HG02610 (cell line): ENCODE results near the gene MLYCD.

Experiments
- ATAC-seq: cut with Tn5 transposase; IDR thresholded peaks from one replicate; pipeline ENCODE4 v1.9.1; 2021; ENCODE audit warnings: mild to moderate bottlenecking, moderate library complexity; ENCODE audit not compliant: unreplicated experiment

The MLYCD gene

DNA sequence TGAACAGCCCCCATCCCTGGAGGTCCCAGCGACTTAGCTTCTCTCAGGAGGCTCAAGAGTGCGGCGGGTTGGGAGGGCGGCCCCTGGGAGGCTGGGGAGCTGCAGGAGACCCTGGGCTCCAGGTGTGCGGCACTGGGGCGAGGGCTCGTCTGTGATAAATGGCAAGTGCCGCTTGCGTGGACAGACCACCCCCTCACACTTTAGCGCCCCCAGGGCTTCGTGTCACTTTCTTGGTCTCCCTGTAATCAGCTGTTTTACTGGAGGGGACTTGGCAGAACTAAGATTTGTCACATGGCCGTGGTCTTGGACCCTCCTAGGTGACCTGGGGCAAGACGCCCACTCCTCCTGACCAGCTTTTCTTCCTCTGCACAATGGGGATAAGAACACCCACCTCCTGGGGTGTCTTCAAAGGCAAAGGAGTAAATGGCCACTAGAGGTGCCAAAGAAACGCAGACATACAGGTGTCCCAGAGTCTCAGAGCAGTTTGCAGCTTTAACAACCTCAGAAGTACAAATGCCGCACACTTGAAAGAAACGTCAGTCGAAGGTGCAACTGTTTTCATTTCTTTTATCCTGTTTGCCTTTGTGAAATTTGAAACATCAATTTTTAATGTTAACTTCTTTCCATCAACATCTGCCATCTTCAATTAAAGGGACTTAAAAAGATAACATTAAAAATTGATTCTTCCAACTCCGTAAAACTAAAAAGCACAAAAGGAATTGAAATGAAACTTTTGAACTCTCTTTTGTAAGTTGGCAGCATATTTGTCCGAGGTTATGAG is 55.1 kb downstream of the MLYCD start:
- ATAC-seq, result no peak

DNA sequence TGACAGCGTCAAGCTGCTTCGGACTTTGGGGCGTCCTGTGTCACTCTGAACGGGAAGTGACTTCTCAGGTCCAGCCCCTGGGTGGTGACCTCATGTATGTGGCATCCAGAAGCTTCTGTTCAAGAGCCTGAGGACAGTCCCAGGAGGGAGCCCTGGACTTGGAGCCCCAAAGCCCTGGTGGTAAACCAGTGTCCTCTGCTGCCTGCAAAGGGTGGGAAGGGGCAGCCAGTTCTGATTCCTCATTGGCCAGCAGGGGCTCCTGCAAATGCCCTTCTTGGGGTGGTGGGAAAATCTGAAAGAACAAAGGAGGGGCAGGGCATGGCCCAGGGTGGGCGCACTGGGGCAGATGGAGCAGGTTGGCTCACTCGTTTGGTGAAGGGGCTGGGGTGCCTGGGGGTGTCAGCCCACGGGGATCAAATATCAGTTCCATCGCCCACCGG is 55.7 kb downstream of the MLYCD start:
- ATAC-seq, result no peak

DNA sequence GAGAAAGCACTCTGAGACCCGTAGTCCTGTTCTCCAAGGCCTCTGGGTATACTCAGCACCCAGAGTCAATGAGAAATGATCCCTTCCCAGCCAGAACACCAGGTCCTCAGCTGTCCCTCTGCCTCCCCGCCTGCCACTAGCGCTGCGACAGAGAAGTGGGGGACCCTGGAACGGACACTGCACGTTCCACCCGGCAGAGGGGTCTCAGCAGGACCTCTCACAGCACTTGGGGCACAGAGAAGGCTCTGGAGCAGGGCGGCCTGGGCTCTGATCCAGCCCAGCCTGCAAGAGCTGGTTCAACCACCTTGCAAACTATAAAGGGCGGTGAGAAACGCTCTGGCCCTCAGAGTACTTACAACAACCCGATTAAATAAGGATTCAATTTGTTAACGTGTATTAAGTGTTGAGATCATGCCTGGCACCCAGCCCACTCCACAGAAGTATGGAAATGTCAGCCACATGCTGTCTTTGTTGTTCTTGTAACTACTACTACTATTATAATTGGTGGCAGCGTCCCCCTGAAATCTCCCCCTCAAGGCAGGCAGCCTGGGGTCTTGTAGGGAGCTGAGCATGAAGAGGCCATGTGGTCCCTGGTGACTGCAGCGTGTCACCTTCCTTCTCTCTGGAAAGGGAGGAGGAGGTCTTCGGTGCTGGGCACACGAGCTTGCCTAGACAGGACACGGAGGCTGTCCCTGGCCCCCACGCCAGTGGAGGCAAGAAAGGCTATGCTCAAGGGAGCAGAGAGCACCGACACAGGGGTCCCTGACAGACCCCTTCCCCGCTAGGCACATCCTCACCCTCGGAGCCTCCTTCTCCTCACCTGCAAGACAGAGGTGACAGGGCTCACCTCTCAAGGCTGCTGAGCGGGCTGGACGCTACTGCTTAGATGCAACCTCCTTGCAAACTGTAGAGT is 56.6 kb downstream of the MLYCD start:
- no peak for ATAC-seq

GRCh38 chr16:83956336-83957289 is 57.7 kb downstream of the MLYCD start:
- no peak for ATAC-seq

DNA sequence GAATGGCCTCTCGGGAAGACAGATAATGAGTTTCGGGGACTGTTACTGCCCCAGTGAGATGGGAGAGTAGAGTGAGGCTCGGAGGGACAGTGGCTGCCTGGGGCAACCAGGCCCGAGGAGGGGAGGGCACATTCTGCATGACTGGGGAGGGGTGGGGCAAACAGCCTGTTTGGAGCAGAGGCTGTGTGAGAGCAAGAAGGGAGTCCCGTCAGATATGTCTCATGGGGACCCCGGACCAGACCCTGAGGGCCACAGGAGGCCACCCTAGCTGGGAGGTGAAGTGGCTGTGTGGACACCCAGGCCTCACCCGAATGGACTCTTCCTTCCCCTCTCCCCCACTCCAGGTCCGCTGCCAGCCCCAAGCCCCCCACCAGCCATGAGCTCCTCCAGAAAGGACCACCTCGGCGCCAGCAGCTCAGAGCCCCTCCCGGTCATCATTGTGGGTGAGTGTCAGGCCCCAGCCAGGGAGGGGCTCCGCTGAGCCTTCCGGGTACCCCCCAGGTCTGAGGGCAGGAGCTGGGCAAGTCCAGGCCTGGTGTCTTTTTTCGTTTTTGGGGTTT is 58.5 kb downstream of the MLYCD start:
- ATAC-seq, result no peak

DNA sequence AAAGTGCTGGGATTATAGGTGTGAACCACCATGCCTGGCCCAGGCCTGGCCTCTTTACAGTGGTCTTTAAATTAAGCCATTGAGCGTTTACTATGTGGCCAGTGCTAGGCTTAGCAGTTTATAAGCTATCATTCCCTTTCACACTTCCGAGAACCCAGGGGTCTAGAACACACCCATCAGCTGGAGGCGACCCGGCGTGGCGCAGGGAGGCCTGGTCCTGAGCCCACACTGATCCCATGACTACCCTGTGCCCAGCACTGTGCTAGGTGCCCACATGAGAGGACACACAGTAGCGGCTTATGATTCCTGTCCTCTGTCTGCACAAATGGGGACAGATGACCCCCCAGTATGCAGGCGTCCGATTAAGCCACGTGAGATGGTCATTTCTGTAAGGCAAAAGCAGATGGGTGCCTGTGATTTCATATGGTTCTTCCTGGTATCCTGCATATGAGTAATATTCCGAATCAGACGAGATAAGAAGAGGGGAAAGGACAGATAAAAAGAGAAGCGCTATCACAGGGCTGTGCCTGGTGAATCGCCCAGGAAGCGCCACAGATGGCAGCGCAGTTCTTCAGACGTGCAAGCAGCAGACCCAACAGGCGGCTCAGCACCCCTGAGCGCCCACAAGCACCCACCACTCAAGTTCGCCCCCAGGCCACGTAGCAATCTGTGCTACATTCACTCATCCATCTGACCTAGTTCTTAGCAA is 59.4 kb downstream of the MLYCD start:
- ATAC-seq, result no peak

DNA sequence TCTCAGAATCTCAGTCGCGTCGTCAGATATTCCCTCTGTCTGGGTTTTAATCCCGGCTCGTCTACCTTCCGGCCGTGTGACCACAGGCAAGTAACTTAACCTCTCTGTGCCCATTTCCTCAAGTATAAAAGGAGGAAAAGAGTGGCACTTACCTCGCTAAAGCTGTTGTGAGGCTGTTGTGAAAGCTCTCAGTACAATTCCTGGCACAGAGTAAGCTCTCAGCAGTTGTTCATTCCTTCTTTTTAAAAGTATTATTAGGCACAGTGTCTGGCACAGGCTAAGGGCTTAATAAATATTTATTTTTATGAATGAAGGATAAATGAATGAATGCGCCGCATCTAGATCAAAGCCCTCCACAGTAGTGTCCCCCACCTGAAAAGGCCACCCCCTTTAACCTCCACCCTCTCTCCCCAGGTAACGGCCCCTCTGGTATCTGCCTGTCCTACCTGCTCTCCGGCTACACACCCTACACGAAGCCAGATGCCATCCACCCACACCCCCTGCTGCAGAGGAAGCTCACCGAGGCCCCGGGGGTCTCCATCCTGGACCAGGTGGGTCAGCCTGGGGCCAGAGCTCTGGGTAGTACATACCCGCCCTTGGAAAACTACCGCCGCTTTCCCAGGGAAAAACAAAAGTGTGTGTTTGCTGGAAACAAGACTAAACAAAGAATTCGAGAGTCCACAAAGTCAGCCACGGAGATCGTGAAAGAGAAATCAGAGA is 60.1 kb downstream of the MLYCD start:
- no peak for ATAC-seq

- ATAC-seq, result no peak
Measured at GRCh38 chr16:83959656-83960434, 60.9 kb downstream of the MLYCD start.

- no peak for ATAC-seq
Measured at GRCh38 chr16:83960521-83961249, 61.8 kb downstream of the MLYCD start.

GRCh38 chr16:83961591-83961990 is 62.7 kb downstream of the MLYCD start:
- no peak for ATAC-seq

DNA sequence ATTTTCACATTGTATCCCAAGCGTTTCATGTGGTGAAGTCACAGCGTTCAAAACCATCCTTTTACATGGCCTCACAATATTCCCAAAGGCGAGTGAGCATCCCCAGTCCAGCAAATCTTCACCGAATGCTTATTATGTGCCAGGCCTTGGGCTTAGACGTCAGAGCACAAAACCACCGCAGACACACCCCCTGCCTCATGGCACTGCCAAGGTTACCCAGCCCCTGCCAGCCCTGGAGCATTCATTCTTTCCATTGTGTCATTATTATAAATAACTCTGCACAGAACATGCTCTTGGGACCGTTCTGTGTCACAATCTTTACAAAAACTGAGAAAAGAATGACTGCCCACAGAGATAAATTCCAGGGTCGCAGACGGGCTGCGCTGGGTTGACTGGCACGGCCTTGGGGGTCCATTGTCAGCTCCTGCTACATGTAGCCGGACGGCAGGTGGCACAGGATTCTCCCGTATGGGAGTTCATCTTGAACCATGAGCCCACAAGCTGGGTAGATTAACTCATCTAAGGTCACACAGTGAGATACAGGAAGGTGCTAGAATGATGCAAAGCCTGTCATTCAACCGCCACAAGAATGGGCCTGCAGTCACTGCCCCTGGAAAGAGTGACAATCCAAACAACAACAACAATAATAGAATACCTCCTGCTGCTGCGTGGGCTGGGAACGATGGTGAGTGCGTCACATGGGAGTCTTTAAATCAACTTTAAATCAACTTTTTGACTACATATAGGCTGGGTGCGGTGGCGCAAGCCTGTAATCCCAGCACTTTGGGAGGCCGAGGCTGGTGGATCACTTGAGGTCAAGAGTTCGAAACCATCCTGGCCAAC is 64.6 kb downstream of the MLYCD start:
- ATAC-seq, result no peak

GRCh38 chr16:83964684-83965443 is 65.9 kb downstream of the MLYCD start:
- ATAC-seq, result no peak

- ATAC-seq, result no peak
Measured at GRCh38 chr16:83965444-83966152, 66.7 kb downstream of the MLYCD start.

- ATAC-seq, result no peak
Measured at GRCh38 chr16:83966153-83966696, 67.3 kb downstream of the MLYCD start.

DNA sequence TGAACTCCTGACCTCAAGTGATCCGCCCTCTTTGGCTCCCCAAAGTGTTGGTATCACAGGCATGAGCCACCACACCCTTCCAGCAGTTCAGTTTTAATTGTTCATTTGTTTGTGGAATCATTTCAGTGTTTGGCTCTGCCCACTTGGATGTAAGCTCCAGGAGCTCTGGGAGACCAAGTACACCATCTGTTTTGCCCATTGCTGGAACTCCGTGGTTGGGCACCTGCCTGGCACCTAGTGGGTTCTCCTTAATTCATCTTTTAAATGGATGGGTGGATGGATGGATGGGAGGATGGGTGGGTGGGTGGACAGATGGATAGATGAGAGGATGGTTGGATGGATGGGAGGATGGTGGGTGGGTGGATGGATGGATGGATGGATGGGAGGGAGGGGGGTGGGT is 68.2 kb downstream of the MLYCD start:
- no peak for ATAC-seq
